K562 (cell line): Measurements from ENCODE around the gene DCUN1D2. TPM values are rescaled to one million over a fixed set of nuclear protein-coding genes. Genes with fewer than 3 reads are reported as not detected.

Experiments used
- ARID4B ChIP-seq: sonication (generic); formaldehyde crosslinking; IDR thresholded peaks from 2 replicates; pipeline ENCODE4 v1.8.0; 2022; ENCODE audit warnings: mild to moderate bottlenecking, missing genetic modification reagents
- EGR1 ChIP-seq: fragments of 450-650 bp; conservative IDR thresholded peaks from 2 replicates; pipeline ENCODE4 v1.6.1; 2017; ENCODE audit warnings: mild to moderate bottlenecking
- ELF2 ChIP-seq: fragments of 250-450 bp; sonication (Bioruptor Pico); IDR thresholded peaks from 2 replicates; pipeline ENCODE4 v1.5.0; 2021; ENCODE audit warnings: mild to moderate bottlenecking
- ELF4 ChIP-seq: fragments of 450-650 bp; formaldehyde crosslinking; IDR thresholded peaks from 2 replicates; pipeline ENCODE4 v1.4.0; 2022; ENCODE audit warnings: missing genetic modification characterization
- FOXA3 ChIP-seq, 2 experiments: fragments of 450-650 bp in 1 of 2; sonication (generic) in 1 of 2; formaldehyde crosslinking; IDR thresholded peaks in 1 of 2; conservative IDR thresholded peaks in 1 of 2; 2 replicates each; pipeline versions ENCODE4 v1.4.0 to v1.8.0; 2020 to 2022; ENCODE audit warnings: mild to moderate bottlenecking in 2 of 2, missing genetic modification reagents in 1 of 2
- ILF3 ChIP-seq: fragments of 450-650 bp; IDR thresholded peaks from 2 replicates; pipeline ENCODE4 v1.6.1; 2018; ENCODE audit warnings: antibody characterized with exemption, mild to moderate bottlenecking, moderate library complexity, borderline replicate concordance
- MNT ChIP-seq, 2 experiments: fragments of 450-650 bp; conservative IDR thresholded peaks; 2 replicates each; pipeline ENCODE4 v1.6.1; 2017; ENCODE audit warnings: mild to moderate bottlenecking in 2 of 2, moderate library complexity in 2 of 2
- NKRF ChIP-seq: fragments of 450-650 bp; IDR thresholded peaks from 2 replicates; pipeline ENCODE4 v1.6.1; 2016; ENCODE audit warnings: borderline replicate concordance
- NR2C1 ChIP-seq, 2 experiments: fragments of 450-650 bp; IDR thresholded peaks; 2 replicates each; pipeline ENCODE4 v1.6.1; 2017; ENCODE audit warnings: mild to moderate bottlenecking in 2 of 2, antibody characterized with exemption in 1 of 2, inconsistent platforms in 1 of 2, missing compliant biosample characterization in 1 of 2, missing genetic modification characterization in 1 of 2
- NR2C2 ChIP-seq, 2 experiments: fragments of 200-800 bp in 1 of 2; sonication (Bioruptor generic) in 1 of 2; sonication (generic) in 1 of 2; formaldehyde crosslinking in 1 of 2; IDR thresholded peaks; 2 replicates each; pipeline versions ENCODE4 v1.6.1 to v1.8.0; 2016 to 2022; ENCODE audit warnings: mild to moderate bottlenecking in 1 of 2, missing compliant biosample characterization in 1 of 2, missing genetic modification characterization in 1 of 2, missing genetic modification reagents in 1 of 2
- PHB2 ChIP-seq: fragments of 450-650 bp; IDR thresholded peaks from 2 replicates; pipeline ENCODE4 v1.6.1; 2017; ENCODE audit warnings: low read depth
- POLR2A ChIP-seq: fragments of 450-650 bp; conservative IDR thresholded peaks from 2 replicates; pipeline ENCODE4 v1.6.1; 2016
- TAF7 ChIP-seq: fragments of 450-650 bp; IDR thresholded peaks from 2 replicates; pipeline ENCODE4 v1.6.1; 2016; ENCODE audit warnings: missing genetic modification characterization, missing compliant biosample characterization
- ZBED1 ChIP-seq: IDR thresholded peaks from 2 replicates; pipeline ENCODE4 v1.6.1; 2014
- ZNF785 ChIP-seq: fragments of 250-450 bp; sonication (Bioruptor Pico); IDR thresholded peaks from 2 replicates; pipeline ENCODE4 v1.4.0; 2020; ENCODE audit warnings: mild to moderate bottlenecking
- polyA plus RNA-seq, 8 experiments: library from polyadenylated mRNA; depleted of rRNA in 4 of 8; stranded (reverse) in 5 of 8; unstranded in 3 of 8; fragments of >200 nt; fragmentation: Nextera tagmentation in 2 of 8; fragmentation: Illumina TruSeq in 1 of 8; extraction: Ambion mirVana in 2 of 8; extraction: Trizol in 1 of 8; gene quantifications; 2 replicates each; pipeline versions ENCODE4 v1.2.1 to v1.2.3, GENCODE V29; 2011 to 2014; ENCODE audit warnings: inconsistent platforms in 1 of 8, missing spikeins in 1 of 8
- total RNA-seq, 7 experiments: library from RNA; depleted of rRNA in 6 of 7; stranded (reverse); fragments of >200 nt in 6 of 7; fragmentation: Illumina TruSeq in 2 of 7; extraction: Trizol in 2 of 7; gene quantifications; 2 replicates each; pipeline versions ENCODE4 v1.2.1 to v1.2.3, GENCODE V29; 2011 to 2021; ENCODE audit warnings: low replicate concordance in 1 of 7
- TF ChIP-seq, protein P1 (sequence below): fragments of 450-650 bp; IDR thresholded peaks from 2 replicates; pipeline ENCODE4 v1.7.1; 2018; ENCODE audit warnings: mild to moderate bottlenecking, low read depth; ENCODE audit not compliant: partially characterized antibody

DCUN1D2 gene
- total and polyA plus RNA-seq, 9 of the 15 experiments (the other 6 are each of a cell fraction or from before 2014, with no cell fraction given): 2.1 to 16.8 (median 11.1) TPM

- TF ChIP-seq NR2C2 (CRISPR knock-in tag; IDR thresholded peaks at IDR 0.05) (peak; percentile 76), NR2C2 (tag; IDR thresholded peaks at IDR 0.05) (peak; percentile 97), MNT (conservative IDR thresholded peaks at IDR 0.05) (peak in 1 of 2 experiments; percentile 22; a peak in 1 of 4 replicates), EGR1 (no peak), ARID4B (CRISPR knock-in tag) (peak; percentile 68), TAF7 (peak; percentile 40; the same call in 1 of the 2 replicates), POLR2A (peak; percentile 73), NR2C1 (IDR thresholded peaks at IDR 0.05) (peak; percentile 63), NR2C1 (tag; IDR thresholded peaks at IDR 0.05) (peak; percentile 81; the same call in 1 of the 2 replicates), NKRF (peak; percentile 3; the same call in 1 of the 2 replicates), ILF3 (no peak), ELF4 (peak; percentile 65; the same call in 1 of the 2 replicates), FOXA3 (CRISPR knock-in tag; conservative IDR thresholded peaks at IDR 0.05 in 1 of 2, IDR thresholded peaks at IDR 0.05 in 1 of 2) (no peak), ELF2 (CRISPR knock-in tag) (peak; percentile 83), ZNF785 (CRISPR knock-in tag) (no peak), PHB2 (no peak), ZBED1 (0 out of 2 replicates have a peak, but pooled peaks have one; percentile 38)
- TF ChIP-seq, protein P1, sequence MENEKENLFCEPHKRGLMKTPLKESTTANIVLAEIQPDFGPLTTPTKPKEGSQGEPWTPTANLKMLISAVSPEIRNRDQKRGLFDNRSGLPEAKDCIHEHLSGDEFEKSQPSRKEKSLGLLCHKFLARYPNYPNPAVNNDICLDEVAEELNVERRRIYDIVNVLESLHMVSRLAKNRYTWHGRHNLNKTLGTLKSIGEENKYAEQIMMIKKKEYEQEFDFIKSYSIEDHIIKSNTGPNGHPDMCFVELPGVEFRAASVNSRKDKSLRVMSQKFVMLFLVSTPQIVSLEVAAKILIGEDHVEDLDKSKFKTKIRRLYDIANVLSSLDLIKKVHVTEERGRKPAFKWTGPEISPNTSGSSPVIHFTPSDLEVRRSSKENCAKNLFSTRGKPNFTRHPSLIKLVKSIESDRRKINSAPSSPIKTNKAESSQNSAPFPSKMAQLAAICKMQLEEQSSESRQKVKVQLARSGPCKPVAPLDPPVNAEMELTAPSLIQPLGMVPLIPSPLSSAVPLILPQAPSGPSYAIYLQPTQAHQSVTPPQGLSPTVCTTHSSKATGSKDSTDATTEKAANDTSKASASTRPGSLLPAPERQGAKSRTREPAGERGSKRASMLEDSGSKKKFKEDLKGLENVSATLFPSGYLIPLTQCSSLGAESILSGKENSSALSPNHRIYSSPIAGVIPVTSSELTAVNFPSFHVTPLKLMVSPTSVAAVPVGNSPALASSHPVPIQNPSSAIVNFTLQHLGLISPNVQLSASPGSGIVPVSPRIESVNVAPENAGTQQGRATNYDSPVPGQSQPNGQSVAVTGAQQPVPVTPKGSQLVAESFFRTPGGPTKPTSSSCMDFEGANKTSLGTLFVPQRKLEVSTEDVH: peak; percentile 96
These were observed 41.4 kb downstream of the DCUN1D2 start (continued) for GRCh38 chr13:113448885-113449692.
